K562 (cell line): Measurements from ENCODE around the gene KCTD19. TPM values are rescaled to one million over a fixed set of nuclear protein-coding genes. Genes with fewer than 3 reads are reported as not detected.
A peak's percentile ranks its signal among the peaks of the same experiment; 100 is the strongest.

Experiments
- ELF2 ChIP-seq: fragments of 250-450 bp; sonication (Bioruptor Pico); IDR thresholded peaks from 2 replicates; pipeline ENCODE4 v1.5.0; 2021; ENCODE audit warnings: mild to moderate bottlenecking
- EP400 ChIP-seq: fragments of 450-650 bp; IDR thresholded peaks from 2 replicates; pipeline ENCODE4 v1.6.1; 2017; ENCODE audit warnings: antibody characterized with exemption, mild to moderate bottlenecking, moderate library complexity
- ILF3 ChIP-seq: fragments of 450-650 bp; IDR thresholded peaks from 2 replicates; pipeline ENCODE4 v1.6.1; 2018; ENCODE audit warnings: antibody characterized with exemption, mild to moderate bottlenecking, moderate library complexity, borderline replicate concordance
- KAT8 ChIP-seq: fragments of 450-650 bp; IDR thresholded peaks from 2 replicates; pipeline ENCODE4 v1.6.1; 2016; ENCODE audit warnings: low read depth, mild to moderate bottlenecking
- KDM1A ChIP-seq, 2 experiments: fragments of 450-650 bp; IDR thresholded peaks; 2 replicates each; pipeline ENCODE4 v1.6.1; 2016; ENCODE audit warnings: mild to moderate bottlenecking in 2 of 2
- KDM2B ChIP-seq: fragments of 250-450 bp; sonication (Bioruptor Pico); IDR thresholded peaks from 2 replicates; pipeline ENCODE4 v1.8.0; 2021; ENCODE audit warnings: mild to moderate bottlenecking, moderate library complexity
- MAZ ChIP-seq, 2 experiments: fragments of 450-650 bp in 1 of 2; sonication (generic) in 1 of 2; formaldehyde crosslinking; IDR thresholded peaks in 1 of 2; conservative IDR thresholded peaks in 1 of 2; 2 replicates each; pipeline versions ENCODE4 v1.4.0 to v1.5.0; 2020; ENCODE audit warnings: mild to moderate bottlenecking in 1 of 2, missing genetic modification reagents in 1 of 2
- MCM2 ChIP-seq: fragments of 450-650 bp; IDR thresholded peaks from 2 replicates; pipeline ENCODE4 v1.6.1; 2017; ENCODE audit warnings: low read depth, mild to moderate bottlenecking
- MCM3 ChIP-seq: fragments of 450-650 bp; IDR thresholded peaks from 2 replicates; pipeline ENCODE4 v1.6.1; 2016
- MGA ChIP-seq: fragments of 450-650 bp; IDR thresholded peaks from 2 replicates; pipeline ENCODE4 v1.6.1; 2016; ENCODE audit warnings: mild to moderate bottlenecking, moderate library complexity
- MIER1 ChIP-seq: fragments of 450-650 bp; IDR thresholded peaks from 2 replicates; pipeline ENCODE4 v1.6.1; 2016; ENCODE audit warnings: antibody characterized with exemption, mild to moderate bottlenecking, low read depth
- RBM25 ChIP-seq: fragments of 200-400 bp; formaldehyde crosslinking; IDR thresholded peaks from 2 replicates; pipeline ENCODE4 v1.6.1; 2018; ENCODE audit warnings: low read length, low read depth, moderate library complexity; ENCODE audit not compliant: severe bottlenecking
- polyA plus RNA-seq, 8 experiments: library from polyadenylated mRNA; depleted of rRNA in 4 of 8; stranded (reverse) in 5 of 8; unstranded in 3 of 8; fragments of >200 nt; fragmentation: Nextera tagmentation in 2 of 8; fragmentation: Illumina TruSeq in 1 of 8; extraction: Ambion mirVana in 2 of 8; extraction: Trizol in 1 of 8; gene quantifications; 2 replicates each; pipeline versions ENCODE4 v1.2.1 to v1.2.3, GENCODE V29; 2011 to 2014; ENCODE audit warnings: inconsistent platforms in 1 of 8, missing spikeins in 1 of 8
- total RNA-seq, 7 experiments: library from RNA; depleted of rRNA in 6 of 7; stranded (reverse); fragments of >200 nt in 6 of 7; fragmentation: Illumina TruSeq in 2 of 7; extraction: Trizol in 2 of 7; gene quantifications; 2 replicates each; pipeline versions ENCODE4 v1.2.1 to v1.2.3, GENCODE V29; 2011 to 2021; ENCODE audit warnings: low replicate concordance in 1 of 7
- TF ChIP-seq, protein P1 (sequence below): sonication (generic); formaldehyde crosslinking; IDR thresholded peaks from 2 replicates; pipeline ENCODE4 v1.8.0; 2022; ENCODE audit warnings: mild to moderate bottlenecking, missing genetic modification reagents

The KCTD19 gene
- total and polyA plus RNA-seq, 9 of the 15 experiments (the other 6 are each of a cell fraction or from before 2014, with no cell fraction given) = 0.03 to 0.91 (median 0.22) TPM; not detected in 2

DNA sequence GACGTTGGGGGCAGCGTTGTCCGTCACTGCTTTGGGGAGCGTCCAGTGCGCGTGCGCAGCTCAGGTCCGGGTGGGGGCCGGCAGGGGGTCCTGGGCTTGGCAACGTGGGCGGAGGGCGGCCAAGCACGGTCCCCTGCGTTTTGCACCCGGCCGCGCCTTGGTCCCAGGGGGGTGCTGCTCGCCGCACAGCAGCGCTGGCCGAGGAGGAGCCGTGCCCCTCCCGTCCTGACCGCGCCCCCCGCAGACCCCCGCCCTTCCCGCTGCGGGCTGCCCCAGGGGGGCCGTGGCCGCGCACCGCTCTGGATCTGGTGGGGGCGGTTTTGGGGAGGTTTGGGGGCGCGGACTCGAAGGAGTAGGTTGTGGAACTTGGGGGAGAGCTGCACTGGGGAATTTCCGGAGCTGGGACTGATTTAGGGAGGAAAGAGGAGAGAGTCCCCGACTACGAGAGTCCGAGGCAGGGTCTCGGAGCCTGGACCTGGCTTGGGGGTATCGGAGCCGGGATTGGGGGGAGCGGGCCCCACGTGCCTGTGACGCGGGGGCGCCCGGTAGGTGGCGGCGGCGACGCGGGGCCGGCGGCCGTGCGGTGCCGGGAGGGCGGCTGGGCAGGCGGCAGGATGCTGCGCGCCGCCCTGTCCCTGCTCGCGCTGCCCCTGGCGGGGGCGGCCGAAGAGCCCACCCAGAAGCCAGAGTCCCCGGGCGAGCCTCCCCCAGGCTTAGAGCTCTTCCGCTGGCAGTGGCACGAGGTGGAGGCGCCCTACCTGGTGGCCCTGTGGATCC, 78.0 kb downstream of the KCTD19 start, which contains the start of gene SLC9A5 (continued):
- no peak; the same call in 1 of the 2 replicates for TF ChIP-seq EP400
- TF ChIP-seq, protein P1, sequence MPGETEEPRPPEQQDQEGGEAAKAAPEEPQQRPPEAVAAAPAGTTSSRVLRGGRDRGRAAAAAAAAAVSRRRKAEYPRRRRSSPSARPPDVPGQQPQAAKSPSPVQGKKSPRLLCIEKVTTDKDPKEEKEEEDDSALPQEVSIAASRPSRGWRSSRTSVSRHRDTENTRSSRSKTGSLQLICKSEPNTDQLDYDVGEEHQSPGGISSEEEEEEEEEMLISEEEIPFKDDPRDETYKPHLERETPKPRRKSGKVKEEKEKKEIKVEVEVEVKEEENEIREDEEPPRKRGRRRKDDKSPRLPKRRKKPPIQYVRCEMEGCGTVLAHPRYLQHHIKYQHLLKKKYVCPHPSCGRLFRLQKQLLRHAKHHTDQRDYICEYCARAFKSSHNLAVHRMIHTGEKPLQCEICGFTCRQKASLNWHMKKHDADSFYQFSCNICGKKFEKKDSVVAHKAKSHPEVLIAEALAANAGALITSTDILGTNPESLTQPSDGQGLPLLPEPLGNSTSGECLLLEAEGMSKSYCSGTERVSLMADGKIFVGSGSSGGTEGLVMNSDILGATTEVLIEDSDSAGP = no peak
- TF ChIP-seq MGA = peak; percentile 89
- TF ChIP-seq KAT8 = no peak
- TF ChIP-seq MIER1 = no peak
- TF ChIP-seq RBM25 = no peak
- no peak for TF ChIP-seq ELF2 (CRISPR knock-in tag)
- no peak for TF ChIP-seq KDM2B (CRISPR knock-in tag)
- no peak for TF ChIP-seq MCM3
- no peak for TF ChIP-seq MCM2
- TF ChIP-seq MAZ (CRISPR knock-in tag; conservative IDR thresholded peaks at IDR 0.05 in 1 of 2, IDR thresholded peaks at IDR 0.05 in 1 of 2) = no peak
- no peak for TF ChIP-seq ILF3
- no peak for TF ChIP-seq KDM1A (IDR thresholded peaks at IDR 0.05)
